Astrocyte of the spinal cord (primary cell): ENCODE results near the gene GPR160.

Source experiments
- DNase-seq: peaks from one replicate; pipeline ENCODE4 v3.0.0; 2011; ENCODE audit warnings: low read depth, low spot score
- H3K4me3 ChIP-seq: 2 replicates; pipeline ENCODE4 v1.5.1; 2011; ENCODE audit warnings: low read depth, mild to moderate bottlenecking, low read length, moderate library complexity
- CTCF ChIP-seq: IDR thresholded peaks from 2 replicates; pipeline ENCODE4 v1.5.1; 2012; ENCODE audit warnings: low read depth, mild to moderate bottlenecking, low read length, inconsistent platforms
- in situ Hi-C: cut with HindIII; loops from 2 replicates; pipeline ENCODE4 v1.10.0; 2017; ENCODE audit warnings: low sequenced_read_pairs

GPR160 gene

GRCh38 chr3:170058127-170058526 is 20.3 kb downstream of the GPR160 start:
- H3K4me3 ChIP-seq = no peak overlapping the region
- in situ Hi-C loops = no loop called here
- TF ChIP-seq CTCF = no peak
- no peak for DNase-seq

DNA sequence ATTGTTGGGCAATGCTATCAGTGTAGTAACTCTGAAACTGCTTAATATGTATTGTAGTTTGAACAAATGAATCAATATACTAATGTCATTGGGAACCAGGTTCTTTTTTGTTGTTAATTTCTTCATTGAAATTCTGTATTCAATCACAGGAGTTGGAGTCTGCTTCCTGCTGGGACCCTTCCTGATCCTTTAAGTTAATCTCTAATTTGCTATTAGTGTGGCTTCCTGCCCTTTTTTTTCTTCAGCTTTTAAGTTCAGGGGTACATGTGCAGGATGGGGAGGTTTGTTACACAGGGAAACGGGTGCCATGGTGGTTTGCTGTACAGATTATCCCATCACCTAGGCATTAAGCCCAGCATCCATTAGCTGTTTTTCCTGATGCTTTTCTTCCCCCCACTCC is 21.7 kb downstream of the GPR160 start:
- no peak for DNase-seq
- TF ChIP-seq CTCF = no peak
- in situ Hi-C loops = no loop called here
- no peak overlapping the region for H3K4me3 ChIP-seq

DNA sequence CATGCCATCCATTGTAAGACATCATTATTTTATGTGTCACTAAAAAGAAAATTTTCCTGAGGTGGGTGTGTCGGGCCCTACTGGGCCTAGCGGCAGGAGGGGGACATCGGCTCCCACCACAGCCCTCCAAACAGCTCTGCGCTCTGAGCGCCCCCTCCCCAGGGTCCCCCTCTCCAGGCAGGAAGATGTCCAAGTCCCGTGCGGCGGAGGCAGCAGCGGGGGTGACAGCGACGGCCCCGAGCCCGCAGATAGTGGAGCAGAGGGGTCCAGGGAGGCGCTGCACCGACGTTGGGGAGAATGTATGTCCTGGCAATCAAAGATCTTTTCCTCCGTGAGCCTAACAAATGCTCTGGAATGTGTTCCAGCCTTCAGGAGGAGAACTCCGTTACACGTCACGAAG is 24.3 kb downstream of the GPR160 start:
- in situ Hi-C loops = no loop called here
- no peak overlapping the region for H3K4me3 ChIP-seq
- DNase-seq = no peak
- no peak for TF ChIP-seq CTCF

DNA sequence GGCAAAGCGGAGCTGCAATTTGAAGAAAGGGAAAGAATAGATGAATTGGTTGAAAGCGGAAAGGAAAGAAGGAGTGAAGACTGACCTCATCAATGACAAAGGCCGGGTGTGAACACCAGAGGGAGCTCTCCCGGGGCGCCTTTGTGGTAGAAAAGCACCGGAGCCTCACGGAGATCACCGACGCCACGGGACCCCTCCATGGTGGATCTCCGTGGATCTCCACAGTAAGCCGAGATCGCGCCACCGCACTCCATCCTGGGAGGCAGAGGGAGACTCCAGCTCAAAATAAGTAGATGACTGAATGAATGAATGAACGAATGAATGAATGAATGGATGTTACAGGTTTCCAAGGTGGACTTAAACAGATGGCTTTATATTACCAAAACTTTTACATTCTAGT is 25.0 kb downstream of the GPR160 start:
- DNase-seq = no peak
- no peak overlapping the region for H3K4me3 ChIP-seq
- TF ChIP-seq CTCF = peak; percentile 15
- in situ Hi-C loops = no loop called here

DNA sequence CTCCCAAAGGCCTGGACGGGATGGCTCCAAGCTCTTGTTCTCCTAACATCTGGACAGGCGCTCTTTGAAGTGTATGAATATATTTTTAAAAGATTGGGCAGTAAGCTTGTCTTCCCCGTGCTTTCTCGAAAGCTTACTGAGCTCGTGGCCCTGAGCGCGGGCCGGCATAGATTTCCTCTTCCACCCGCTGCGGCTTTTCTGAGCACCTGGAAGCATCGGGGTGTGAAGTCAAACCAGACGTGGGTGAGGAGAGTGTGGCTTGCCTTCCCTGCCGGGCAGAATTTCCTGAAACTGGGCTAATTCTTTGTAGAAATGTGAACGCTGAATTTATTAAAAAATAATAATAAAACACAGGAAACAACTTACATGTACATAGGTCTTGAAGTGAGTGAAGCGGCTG is 25.9 kb downstream of the GPR160 start:
- H3K4me3 ChIP-seq = no peak overlapping the region
- no peak for DNase-seq
- in situ Hi-C loops = no loop called here
- TF ChIP-seq CTCF = no peak

GRCh38 chr3:170064108-170064507 is 26.3 kb downstream of the GPR160 start:
- no peak for TF ChIP-seq CTCF
- in situ Hi-C loops = no loop called here
- DNase-seq = no peak
- H3K4me3 ChIP-seq = no peak overlapping the region
